Astrocyte of the cerebellum (primary cell): ENCODE results near the gene KCNMA1.

Experiments used
- DNase-seq: peaks from one replicate; pipeline ENCODE4 v3.0.0-alpha.2; 2011; ENCODE audit warnings: low read depth
- H3K4me3 ChIP-seq: 2 replicates; pipeline ENCODE4 v1.5.1; 2011; ENCODE audit warnings: mild to moderate bottlenecking, low read depth, low read length, moderate library complexity
- CTCF ChIP-seq: IDR thresholded peaks from 2 replicates; pipeline ENCODE4 v1.5.1; 2012; ENCODE audit warnings: low read length, low read depth, moderate library complexity, mild to moderate bottlenecking; ENCODE audit errors: missing control alignments
- in situ Hi-C: cut with HindIII; loops from 2 replicates; pipeline ENCODE4 v1.10.0; 2017; ENCODE audit warnings: low sequenced_read_pairs

Gene KCNMA1

GRCh38 chr10:77027141-77027540 lies 610.5 kb downstream of the KCNMA1 start:
- DNase-seq = no peak
- no peak overlapping the region for H3K4me3 ChIP-seq
- in situ Hi-C loops = no loop called here
- TF ChIP-seq CTCF = no peak

- DNase-seq = no peak
- H3K4me3 ChIP-seq = no peak overlapping the region
- in situ Hi-C loops = no loop called here
- no peak for TF ChIP-seq CTCF
These were observed 611.5 kb downstream of the KCNMA1 start for GRCh38 chr10:77026148-77026547.

GRCh38 chr10:77024461-77024860 lies 613.1 kb downstream of the KCNMA1 start:
- no peak for TF ChIP-seq CTCF
- H3K4me3 ChIP-seq = no peak overlapping the region
- DNase-seq = no peak
- in situ Hi-C loops = no loop called here

- in situ Hi-C loops = no loop called here
- H3K4me3 ChIP-seq = no peak overlapping the region
- no peak for DNase-seq
- TF ChIP-seq CTCF = no peak
These were observed 614.2 kb downstream of the KCNMA1 start for GRCh38 chr10:77023396-77023795.

GRCh38 chr10:77022671-77023070 lies 614.9 kb downstream of the KCNMA1 start:
- no peak for DNase-seq
- TF ChIP-seq CTCF = no peak
- in situ Hi-C loops = no loop called here
- H3K4me3 ChIP-seq = no peak overlapping the region

GRCh38 chr10:77021966-77022490 lies 615.6 kb downstream of the KCNMA1 start:
- in situ Hi-C loops = no loop called here
- no peak for TF ChIP-seq CTCF

More at GRCh38 chr10:77021966-77022490, 615.6 kb downstream of the KCNMA1 start:
- H3K4me3 ChIP-seq = no peak overlapping the region
- no peak for DNase-seq
